ENCODE results near the gene INPP5A.

INPP5A gene

GRCh38 chr10:132804785-132805426, 267.3 kb downstream of the INPP5A start:
- no peak for DNase-seq (ENCODE audit: low read depth)

GRCh38 chr10:132805599-132805998, 268.0 kb downstream of the INPP5A start:
- DNase-seq (ENCODE audit: low read depth), result no peak

DNA sequence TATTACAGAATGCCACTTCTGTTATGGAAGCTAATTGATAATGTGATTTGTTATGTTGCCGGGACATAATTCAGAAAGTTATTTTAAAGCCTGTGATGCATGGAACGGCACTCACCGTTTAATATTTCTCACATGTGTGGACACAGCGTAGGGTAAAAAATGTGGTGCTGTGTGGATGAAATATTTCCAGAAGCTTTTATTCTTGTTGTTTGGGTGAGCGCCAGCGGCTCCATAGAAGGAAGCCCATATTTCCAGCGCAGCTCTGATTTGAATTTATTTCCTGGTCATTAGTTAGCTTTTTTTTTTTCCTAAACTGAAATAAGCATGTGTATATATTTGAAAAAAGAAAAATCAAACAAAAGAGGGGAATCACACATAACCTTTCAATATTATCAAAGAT, 268.5 kb downstream of the INPP5A start:
- no peak for DNase-seq (ENCODE audit: low read depth)

- no peak for DNase-seq (ENCODE audit: low read depth)
These were observed 269.0 kb downstream of the INPP5A start for GRCh38 chr10:132806561-132807003.

GRCh38 chr10:132807621-132808049, 270.0 kb downstream of the INPP5A start:
- no peak for DNase-seq (ENCODE audit: low read depth)

DNA sequence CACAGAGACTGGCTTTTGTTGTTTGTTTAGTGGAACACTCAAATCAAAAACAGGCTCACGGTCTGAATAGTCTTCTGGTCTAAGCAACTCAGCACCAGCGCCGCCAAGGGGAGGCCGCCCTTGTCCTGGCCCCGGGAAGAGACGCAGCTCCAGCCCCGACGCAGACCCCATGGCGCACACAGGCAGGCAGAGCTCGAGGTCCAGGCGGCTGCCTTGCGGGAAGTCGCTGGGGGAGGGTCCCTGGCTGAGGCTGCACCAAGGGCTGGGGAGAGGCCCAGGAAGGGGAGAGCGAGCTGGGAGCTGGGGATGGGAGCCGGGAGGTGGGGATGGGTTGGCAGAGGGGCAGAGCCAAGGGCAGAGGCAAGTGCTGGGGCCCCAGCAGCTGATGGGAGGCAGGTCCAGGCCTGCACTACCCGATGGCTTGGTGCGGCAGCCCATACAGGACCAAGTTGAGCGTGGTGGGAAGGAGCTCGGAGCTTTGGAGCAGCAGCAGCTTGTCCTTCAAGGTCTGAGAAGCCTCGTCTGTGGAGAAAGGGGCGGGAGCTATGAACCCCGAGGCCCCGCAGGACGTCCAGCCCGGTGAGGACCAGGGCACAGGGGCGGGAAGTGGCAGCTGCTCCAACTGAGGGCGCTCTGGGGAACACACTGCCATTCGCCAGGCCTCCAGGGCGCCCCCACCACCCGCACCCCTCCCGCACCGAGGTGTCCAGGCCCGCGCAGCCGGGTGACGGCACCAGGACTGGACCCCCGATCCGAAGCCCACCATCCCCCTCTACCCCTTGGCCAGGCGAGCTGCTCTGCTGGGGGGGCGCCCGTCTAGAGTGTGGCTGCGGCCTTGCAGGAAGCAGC, 271.0 kb downstream of the INPP5A start:
- no peak for DNase-seq (ENCODE audit: low read depth)

GRCh38 chr10:132809232-132810140, 271.9 kb downstream of the INPP5A start:
- DNase-seq (ENCODE audit: low read depth), result no peak

DNA sequence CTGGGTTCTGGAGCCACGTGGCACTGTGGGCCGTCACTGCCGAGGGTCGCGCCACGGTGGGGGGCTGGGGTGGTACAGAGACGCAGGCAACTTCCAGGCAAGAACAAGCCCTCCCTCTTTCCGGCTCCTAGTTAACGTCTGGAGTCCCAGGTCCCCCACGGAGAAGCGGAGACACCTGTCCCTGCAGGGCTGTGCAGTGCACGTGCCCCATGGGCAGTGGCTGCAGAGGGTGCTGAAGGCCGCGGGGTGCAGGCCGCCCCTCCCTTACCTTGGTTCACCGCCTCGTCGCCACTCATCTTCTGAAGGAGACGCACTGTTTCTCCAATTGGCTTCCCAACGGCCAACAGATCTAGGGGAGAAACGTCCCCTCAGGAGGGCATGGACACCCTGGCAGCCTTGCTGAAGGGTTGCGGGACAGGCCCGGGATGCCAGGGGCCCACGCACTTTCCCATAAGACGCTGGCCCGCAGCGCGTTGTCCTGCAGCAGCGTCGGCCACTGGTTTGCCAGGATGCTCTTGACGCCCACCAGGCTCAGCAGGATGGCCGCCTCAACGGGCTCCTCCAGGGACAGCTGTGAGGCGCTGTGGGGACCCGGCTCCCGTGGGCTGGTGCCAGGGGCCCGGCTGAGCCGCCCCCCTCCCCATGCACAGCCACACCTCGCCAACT, 272.7 kb downstream of the INPP5A start:
- no peak for DNase-seq (ENCODE audit: low read depth)

GRCh38 chr10:132810807-132811700, 273.5 kb downstream of the INPP5A start:
- DNase-seq (ENCODE audit: low read depth), result no peak

DNA sequence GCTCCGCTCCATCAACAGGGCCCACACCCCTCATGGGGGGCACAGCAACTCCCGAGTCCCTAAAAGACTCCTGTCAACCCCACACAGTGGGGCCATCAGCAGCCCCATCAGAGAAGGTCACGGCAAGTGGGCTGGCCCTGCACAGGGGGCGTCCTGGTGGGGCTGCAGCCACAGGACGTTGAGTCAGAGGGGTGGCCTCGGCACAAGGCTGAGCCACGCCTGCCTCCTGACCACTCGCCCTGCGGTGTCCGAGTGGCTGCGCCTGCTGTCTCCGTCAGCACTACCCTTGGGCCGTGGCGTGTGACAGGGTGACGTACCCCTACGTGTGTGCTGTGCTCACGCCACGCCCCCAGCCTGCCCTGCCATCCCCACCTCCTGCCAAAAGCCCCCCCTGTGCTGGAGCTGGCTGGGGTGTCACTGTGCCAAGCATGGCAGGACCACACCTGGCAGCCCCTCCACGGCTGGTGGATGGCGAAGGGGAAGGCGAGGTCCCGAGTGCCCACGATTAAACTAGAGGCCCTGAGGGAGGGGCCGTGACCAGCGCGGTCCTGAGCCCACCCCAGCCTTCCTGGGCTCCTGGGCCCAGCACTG, 274.4 kb downstream of the INPP5A start:
- no peak for DNase-seq (ENCODE audit: low read depth)

DNA sequence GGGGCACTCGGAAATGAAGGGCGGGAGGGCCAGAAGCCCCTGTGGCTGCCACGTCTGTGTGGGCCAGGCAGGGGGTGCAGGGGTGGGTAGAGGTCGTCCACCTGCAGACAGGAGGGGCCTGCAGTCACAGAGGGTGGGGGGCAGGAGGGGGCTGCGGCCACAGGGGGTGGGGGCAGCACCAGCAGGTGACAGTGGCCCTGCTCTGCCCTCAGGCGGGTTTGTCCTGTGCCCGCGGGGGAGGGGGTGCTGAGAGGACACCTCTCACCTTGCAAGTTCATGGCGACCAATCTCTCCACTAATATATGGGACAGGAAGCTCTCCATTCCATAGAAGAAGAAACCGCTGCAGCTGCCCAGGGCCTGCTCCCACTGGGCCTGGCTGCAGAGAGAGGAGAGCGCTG, 274.9 kb downstream of the INPP5A start:
- no peak for DNase-seq (ENCODE audit: low read depth)

DNA sequence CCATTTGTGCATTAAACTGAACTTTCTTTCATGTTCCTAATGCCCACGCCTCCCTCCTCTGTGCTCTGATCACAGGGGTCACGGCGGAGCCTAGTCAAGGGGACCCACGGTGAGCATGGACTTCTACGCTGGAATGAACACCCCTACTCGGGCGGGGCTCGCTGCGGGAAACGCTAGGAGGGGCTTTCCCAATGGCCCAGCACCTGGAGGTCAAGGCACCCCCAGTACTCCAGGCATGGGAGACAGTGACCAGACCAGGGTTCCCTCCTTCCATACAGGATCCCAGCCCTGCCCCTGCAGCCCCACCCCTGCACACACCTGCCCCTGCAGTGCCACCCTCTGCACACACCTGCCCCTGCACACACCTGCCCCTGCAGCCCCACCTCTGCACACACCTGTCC, 275.4 kb downstream of the INPP5A start:
- no peak for DNase-seq (ENCODE audit: low read depth)

DNA sequence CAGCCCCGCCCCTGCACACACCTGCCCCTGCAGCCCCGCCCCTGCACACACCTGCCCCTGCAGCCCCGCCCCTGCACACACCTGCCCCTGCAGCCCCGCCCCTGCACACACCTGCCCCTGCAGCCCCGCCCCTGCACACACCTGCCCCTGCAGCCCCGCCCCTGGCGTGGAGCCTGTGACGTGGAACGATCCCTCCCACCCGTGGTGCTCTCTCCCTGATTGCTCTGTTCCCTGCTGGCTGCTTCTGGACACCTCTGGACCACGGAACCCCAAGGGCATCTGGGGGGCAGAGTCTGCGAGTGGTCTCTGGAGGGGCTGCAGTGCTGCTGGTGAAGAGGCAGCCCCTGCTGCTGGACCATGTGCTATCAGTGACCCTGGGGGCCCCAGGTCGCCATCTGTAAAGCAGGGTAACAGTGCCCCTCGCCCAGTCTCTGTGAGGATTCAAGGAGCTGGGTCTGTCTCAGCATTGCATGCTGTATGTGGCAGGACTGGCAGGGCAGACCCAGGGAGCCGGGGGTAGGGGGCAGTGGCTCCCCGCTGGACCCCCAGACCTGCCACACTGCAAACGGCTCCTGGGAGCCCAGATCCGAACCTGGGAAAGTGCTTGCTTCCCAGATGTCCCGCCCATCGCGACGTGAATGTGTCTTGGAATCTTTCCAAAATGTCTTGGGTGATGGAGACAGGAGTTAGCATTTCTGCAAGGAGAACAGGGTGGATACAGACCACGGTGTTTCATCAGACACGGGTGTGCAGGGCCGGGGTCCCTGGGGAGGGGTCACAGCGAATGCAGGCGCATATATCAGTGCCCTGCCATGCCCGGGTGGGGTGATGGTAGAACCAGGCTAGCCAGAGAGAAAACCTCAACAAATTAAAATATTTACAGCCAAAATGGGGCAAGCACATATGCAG, 276.2 kb downstream of the INPP5A start:
- DNase-seq (ENCODE audit: low read depth), result no peak

DNA sequence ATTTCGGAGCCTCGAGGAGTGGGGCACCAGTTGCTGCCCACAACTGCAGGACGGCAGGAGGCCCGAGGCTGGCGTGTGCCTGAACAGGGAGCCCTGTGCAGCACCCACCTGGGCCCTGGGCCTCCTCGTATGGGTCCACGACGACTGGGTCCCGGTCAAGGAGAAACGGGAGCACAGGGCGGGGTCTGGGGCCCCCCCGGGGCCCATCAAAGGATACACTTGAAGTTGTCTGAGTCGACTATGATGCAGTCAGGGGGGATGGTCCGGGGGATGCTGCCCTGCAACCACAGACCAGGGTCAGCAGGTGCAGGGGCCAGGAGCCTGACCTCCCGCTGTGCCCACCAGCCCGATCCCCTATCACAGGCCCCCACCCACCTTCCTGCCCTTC, 276.9 kb downstream of the INPP5A start:
- DNase-seq (ENCODE audit: low read depth), result no peak

DNA sequence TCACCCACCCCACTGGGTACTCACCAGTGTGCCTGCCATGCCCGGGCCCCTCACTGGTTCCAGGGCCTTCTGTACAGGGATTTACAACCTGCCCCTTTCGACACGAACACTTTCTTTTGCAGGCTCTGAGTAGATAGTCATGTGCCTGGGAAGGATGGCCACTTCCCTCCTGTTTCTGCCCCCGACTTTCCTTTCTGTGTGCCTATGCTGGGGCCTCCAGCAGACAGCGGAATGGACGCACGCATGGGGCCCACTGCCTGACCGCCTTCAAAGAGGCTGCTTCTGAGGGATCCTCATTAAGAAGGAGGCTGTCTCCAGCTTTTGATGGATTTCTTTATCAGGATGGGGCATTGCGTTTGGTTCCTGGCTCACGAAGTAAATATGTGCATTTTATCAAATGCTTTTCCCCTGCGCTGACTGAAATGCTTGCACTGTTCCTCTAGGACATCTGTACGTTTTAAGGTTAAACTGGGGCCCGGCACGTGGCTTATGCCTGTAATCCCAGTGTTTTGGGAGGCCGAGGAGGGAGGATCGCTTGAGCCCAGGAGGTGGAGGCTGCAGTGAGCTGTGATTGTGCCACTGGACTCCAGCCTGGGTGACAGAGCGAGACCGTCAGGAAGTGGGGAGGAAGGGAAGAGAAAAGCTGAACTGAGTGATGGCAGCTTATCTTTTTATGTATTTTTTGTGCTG, 277.7 kb downstream of the INPP5A start:
- DNase-seq (ENCODE audit: low read depth), result no peak

GRCh38 chr10:132816718-132817117, 279.1 kb downstream of the INPP5A start:
- DNase-seq (ENCODE audit: low read depth), result no peak

DNA sequence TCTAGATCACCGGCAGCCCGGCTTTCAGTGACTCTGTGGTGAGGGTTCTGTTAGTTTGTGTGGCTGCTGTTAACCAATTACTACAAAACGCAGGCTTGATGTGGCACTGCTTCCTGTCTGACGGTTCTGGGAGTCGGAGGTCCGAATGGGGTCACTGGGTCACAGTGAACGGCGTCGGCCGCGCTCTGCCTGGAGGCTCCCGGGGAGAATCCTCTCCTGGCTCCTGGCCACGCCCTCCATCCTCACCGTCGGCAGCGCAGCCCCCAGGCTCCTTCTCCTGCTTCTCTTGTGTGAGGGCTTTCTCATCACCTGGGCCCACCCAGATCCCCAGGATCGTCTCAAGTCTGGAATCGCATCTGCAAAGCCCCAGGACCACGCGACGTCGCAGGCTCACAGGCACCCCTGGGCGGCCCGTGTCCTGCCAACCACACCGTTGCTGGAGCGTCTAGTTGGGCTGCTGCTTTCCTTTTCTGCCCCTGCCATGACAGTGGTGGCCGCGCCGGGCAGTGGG, 280.2 kb downstream of the INPP5A start:
- no peak for DNase-seq (ENCODE audit: low read depth)

- no peak for DNase-seq (ENCODE audit: low read depth)
These were observed 282.5 kb downstream of the INPP5A start for GRCh38 chr10:132820056-132820455.

Measured in stimulated activated CD8-positive, alpha-beta memory T cell treated with anti-CD3 and anti-CD28 coated beads, Interleukin-4, amount 100 ng/mL, for 24 hours (primary cell).